Measurements from ENCODE around the gene TUBGCP2. TPM values are rescaled to one million over a fixed set of nuclear protein-coding genes. Genes with fewer than 3 reads are reported as not detected.

The TUBGCP2 gene
- total RNA-seq, 1 experiment from 2014 or later, result 35.4 TPM

DNA sequence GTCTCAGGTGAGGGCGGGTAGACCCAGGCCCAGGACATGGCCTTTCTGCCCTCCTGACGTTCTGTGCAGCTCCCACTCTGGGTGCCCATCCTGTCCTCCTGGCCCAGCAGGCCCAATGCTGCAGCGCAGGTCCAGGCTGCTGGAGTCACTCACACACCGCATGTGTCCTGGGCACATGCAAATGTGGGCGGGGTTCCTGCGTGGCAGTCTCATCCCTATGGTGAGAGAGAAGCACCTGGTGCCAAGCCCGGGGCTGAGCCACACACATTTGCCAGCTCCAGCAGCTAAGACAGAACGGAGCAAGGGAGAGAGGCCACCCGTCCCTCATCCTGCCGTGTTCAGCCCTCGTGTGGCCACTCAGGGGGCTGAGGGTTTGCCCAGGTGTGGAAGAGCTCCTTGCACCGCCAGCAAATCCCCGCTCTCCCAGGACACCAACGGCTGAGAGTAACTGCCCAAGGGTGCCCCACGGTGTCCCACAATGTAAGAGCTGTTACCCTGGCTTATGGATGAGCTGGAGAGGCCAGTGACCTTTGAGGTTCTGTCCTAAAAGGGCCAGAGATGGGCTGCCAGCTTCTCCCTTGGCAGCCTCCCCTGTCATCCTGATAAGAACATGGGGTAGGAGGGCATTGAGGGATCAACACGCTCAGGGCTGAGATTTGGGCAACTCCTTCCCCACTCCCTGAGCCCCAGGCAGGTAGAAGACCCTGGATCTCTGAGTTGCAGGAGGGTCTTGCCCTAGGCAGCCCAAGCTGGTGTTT, 44.7 kb upstream of the TUBGCP2 start:
- Histone ChIP-seq H3K4me3 (replicated peaks in 1 of 2; ENCODE audit: low read depth in 1 of 2, low read length in 2 of 2) (no peak overlapping the region), H3K4me2 (ENCODE audit: low read length) (no peak overlapping the region), H3K4me1 (ENCODE audit: control insufficient read depth in 1 of 2, insufficient read depth in 2 of 2, low read length in 2 of 2) (peaks cover 3 to 5% of the 10 kb centered on the region in 2 experiments; a peak in 2 of 4 replicates), H3K36me3 (ENCODE audit: control insufficient read depth in 1 of 2, insufficient read depth in 2 of 2, low read length in 2 of 2) (no peaks in the 10 kb centered on the region), H3K9me3 (ENCODE audit: control insufficient read depth in 1 of 2, insufficient read depth in 1 of 2, low read depth in 1 of 2, low read length in 2 of 2) (no peaks in the 10 kb centered on the region), H3K9ac (ENCODE audit: low read length) (no peak overlapping the region), H3K79me2 (ENCODE audit: insufficient read depth, low read length) (peaks cover 6% of the 10 kb centered on the region; the same call in 1 of the 2 replicates), H3K9me2 (ENCODE audit: insufficient read depth) (no peaks in the 10 kb centered on the region), H3K27ac (ENCODE audit: low read depth, low read length) (no peak overlapping the region), H4K20me1 (ENCODE audit: insufficient read depth) (no peaks in the 10 kb centered on the region), H3K27me3 (ENCODE audit: insufficient read depth, low read length) (no peaks in the 10 kb centered on the region), H2AFZ (ENCODE audit: low read depth, low read length, poor library complexity, severe bottlenecking) (no peak overlapping the region)
- ChIA-PET CTCF (no interaction called here), POLR2A (no interaction called here), RAD21 (ENCODE audit: low non-redundant PET in 1 of 2, low total read pairs in 2 of 2, uncharacterized antibody in 2 of 2, unreplicated experiment in 2 of 2) (no interaction called here)
- no peak for DNase-seq (ENCODE audit: low read depth, low spot score)
- no peak for ATAC-seq
- TF ChIP-seq ZBTB33 (IDR thresholded peaks at IDR 0.05; ENCODE audit: extremely low read depth, insufficient replicate concordance, low read length) (no peak), YY1 (IDR thresholded peaks at IDR 0.05; ENCODE audit: extremely low read depth, insufficient replicate concordance, low read depth, low read length) (no peak), JUND (IDR thresholded peaks at IDR 0.05) (no peak), CTCF (IDR thresholded peaks at IDR 0.05 in 2 of 3, conservative IDR thresholded peaks at IDR 0.05 in 1 of 3; ENCODE audit: borderline replicate concordance in 1 of 3, insufficient read depth in 1 of 3, low read depth in 2 of 3, low read length in 2 of 3) (no peak), SIN3A (IDR thresholded peaks at IDR 0.05; ENCODE audit: low read depth) (no peak), EZH2phosphoT487 (IDR thresholded peaks at IDR 0.05; ENCODE audit: borderline replicate concordance) (no peak), EGR1 (IDR thresholded peaks at IDR 0.05; ENCODE audit: low read depth) (no peak), CBX3 (IDR thresholded peaks at IDR 0.05; ENCODE audit: low read depth) (no peak), CEBPB (IDR thresholded peaks at IDR 0.05; ENCODE audit: low read depth) (no peak), SP1 (IDR thresholded peaks at IDR 0.05; ENCODE audit: low read depth) (no peak), ELF1 (IDR thresholded peaks at IDR 0.05; ENCODE audit: borderline replicate concordance, low read depth) (no peak), POLR2A (IDR thresholded peaks at IDR 0.05; ENCODE audit: borderline replicate concordance, extremely low read depth, insufficient read depth, insufficient read length) (no peak), ZNF274 (IDR thresholded peaks at IDR 0.05; ENCODE audit: low read depth, low read length) (no peak), SRF (IDR thresholded peaks at IDR 0.05; ENCODE audit: low read depth) (no peak), ATF3 (IDR thresholded peaks at IDR 0.05) (no peak), EZH2 (IDR thresholded peaks at IDR 0.05) (no peak), FOSL1 (IDR thresholded peaks at IDR 0.05; ENCODE audit: low read depth) (no peak)
- TF ChIP-seq, protein P1, sequence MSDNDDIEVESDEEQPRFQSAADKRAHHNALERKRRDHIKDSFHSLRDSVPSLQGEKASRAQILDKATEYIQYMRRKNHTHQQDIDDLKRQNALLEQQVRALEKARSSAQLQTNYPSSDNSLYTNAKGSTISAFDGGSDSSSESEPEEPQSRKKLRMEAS (IDR thresholded peaks at IDR 0.05), result no peak
- TF ChIP-seq, protein P2, sequence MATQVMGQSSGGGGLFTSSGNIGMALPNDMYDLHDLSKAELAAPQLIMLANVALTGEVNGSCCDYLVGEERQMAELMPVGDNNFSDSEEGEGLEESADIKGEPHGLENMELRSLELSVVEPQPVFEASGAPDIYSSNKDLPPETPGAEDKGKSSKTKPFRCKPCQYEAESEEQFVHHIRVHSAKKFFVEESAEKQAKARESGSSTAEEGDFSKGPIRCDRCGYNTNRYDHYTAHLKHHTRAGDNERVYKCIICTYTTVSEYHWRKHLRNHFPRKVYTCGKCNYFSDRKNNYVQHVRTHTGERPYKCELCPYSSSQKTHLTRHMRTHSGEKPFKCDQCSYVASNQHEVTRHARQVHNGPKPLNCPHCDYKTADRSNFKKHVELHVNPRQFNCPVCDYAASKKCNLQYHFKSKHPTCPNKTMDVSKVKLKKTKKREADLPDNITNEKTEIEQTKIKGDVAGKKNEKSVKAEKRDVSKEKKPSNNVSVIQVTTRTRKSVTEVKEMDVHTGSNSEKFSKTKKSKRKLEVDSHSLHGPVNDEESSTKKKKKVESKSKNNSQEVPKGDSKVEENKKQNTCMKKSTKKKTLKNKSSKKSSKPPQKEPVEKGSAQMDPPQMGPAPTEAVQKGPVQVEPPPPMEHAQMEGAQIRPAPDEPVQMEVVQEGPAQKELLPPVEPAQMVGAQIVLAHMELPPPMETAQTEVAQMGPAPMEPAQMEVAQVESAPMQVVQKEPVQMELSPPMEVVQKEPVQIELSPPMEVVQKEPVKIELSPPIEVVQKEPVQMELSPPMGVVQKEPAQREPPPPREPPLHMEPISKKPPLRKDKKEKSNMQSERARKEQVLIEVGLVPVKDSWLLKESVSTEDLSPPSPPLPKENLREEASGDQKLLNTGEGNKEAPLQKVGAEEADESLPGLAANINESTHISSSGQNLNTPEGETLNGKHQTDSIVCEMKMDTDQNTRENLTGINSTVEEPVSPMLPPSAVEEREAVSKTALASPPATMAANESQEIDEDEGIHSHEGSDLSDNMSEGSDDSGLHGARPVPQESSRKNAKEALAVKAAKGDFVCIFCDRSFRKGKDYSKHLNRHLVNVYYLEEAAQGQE (IDR thresholded peaks at IDR 0.05; ENCODE audit: low read depth), result no peak
- intact Hi-C loops (cut with micrococcal nuclease), result no loop called here
- BruUV-seq (replicated peaks), result no TSS peak
